ENCODE data around the gene DSP. TPM values are rescaled to one million over a fixed set of nuclear protein-coding genes. Genes with fewer than 3 reads are reported as not detected.

DSP gene
- total RNA-seq, 4 donors from 2014 or later, result 1.9 to 4.2 (median 2.5) TPM

DNA sequence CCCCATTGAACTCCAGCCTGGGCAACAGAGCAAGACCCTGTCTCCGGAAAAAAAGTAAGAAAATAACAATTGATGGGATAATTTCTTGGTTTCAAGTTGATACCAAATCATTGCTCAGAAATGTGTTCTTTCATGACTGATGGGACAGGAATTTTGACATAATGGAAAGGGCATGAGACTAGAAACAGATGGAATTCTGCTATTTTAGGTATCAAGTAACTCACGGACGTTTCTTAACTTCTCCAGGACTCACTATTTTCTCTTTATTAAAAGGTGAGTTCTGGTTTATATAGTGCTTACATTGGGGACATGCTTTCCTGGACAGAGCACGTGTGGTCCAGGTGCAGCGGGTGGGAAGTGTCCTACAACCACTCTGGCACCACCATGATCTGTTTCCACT lies 6.0 kb upstream of the DSP start:
- TF ChIP-seq, protein P1, sequence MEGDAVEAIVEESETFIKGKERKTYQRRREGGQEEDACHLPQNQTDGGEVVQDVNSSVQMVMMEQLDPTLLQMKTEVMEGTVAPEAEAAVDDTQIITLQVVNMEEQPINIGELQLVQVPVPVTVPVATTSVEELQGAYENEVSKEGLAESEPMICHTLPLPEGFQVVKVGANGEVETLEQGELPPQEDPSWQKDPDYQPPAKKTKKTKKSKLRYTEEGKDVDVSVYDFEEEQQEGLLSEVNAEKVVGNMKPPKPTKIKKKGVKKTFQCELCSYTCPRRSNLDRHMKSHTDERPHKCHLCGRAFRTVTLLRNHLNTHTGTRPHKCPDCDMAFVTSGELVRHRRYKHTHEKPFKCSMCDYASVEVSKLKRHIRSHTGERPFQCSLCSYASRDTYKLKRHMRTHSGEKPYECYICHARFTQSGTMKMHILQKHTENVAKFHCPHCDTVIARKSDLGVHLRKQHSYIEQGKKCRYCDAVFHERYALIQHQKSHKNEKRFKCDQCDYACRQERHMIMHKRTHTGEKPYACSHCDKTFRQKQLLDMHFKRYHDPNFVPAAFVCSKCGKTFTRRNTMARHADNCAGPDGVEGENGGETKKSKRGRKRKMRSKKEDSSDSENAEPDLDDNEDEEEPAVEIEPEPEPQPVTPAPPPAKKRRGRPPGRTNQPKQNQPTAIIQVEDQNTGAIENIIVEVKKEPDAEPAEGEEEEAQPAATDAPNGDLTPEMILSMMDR (IDR thresholded peaks at IDR 0.05; ENCODE audit: low read depth), result no peak

DNA sequence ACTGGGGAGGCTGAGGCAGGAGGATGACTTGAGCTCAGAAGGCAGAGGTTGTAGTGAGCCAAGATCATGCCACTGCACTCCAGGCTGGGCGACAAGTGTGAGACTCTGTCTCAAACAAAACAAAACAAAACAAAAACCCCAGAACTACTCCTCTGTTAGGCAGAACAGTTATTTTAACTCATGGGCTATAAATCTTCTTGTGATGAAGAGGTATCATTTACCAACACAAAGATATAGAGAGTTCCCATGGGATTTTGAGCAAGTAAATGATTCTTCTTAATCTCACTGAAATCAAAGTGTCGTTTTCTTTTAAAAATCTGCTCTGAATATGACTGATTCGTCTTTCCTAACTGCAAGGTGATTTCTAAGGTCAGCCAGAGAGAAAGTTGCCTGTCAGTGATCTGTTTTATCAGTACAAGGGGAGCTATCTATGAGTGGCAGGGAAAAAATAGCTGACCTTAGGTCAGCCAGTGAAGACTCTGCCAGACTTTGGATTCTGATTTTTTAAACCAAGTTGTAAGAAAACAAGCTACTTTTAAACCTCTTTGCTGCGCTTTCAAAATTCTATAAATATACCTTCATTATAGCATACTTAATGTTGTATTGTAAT lies 3.8 kb upstream of the DSP start:
- TF ChIP-seq, protein P1 (IDR thresholded peaks at IDR 0.05; ENCODE audit: low read depth), result no peak

DNA sequence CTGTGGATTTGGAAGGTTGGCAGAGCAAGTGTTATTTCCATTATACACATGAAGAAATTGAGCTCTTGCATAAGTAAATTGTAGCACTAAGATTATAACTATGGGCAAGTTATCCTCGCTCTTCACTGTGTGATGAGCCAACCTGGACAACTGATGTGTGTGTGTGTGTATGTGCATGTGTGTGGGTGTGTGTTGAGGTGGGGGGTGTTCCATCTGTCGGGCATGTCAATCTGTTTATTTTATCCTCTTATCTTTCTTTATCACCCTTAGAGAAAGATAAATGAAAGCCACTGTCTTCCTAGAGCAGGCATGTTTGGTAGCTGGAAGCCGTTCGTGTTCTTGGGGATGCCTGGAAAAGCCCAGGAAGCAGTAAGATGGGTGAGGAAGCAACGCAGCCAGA lies 3.0 kb upstream of the DSP start:
- TF ChIP-seq, protein P1 (IDR thresholded peaks at IDR 0.05; ENCODE audit: low read depth), result no peak

DNA sequence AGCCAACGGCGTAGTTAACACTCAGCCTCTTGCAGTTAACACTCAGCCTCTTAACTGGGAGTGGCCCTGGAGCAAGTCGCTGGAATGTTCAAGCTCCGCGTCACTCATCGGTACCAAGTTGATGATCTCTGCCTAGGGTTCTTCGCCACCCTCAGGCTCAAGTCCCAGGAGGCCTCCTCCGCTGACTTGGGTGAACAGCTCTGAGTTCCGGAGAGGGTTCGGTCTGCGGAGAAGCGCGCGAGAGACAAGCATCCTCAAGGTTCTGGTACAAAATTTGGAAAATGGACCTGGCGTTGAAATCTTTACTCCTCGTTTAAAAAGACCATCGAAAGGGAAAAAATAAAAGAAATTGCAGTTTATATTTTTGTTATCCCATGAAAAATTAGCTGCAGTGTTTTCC lies 876 bp upstream of the DSP start:
- TF ChIP-seq, protein P1 (IDR thresholded peaks at IDR 0.05; ENCODE audit: low read depth), result no peak

DNA sequence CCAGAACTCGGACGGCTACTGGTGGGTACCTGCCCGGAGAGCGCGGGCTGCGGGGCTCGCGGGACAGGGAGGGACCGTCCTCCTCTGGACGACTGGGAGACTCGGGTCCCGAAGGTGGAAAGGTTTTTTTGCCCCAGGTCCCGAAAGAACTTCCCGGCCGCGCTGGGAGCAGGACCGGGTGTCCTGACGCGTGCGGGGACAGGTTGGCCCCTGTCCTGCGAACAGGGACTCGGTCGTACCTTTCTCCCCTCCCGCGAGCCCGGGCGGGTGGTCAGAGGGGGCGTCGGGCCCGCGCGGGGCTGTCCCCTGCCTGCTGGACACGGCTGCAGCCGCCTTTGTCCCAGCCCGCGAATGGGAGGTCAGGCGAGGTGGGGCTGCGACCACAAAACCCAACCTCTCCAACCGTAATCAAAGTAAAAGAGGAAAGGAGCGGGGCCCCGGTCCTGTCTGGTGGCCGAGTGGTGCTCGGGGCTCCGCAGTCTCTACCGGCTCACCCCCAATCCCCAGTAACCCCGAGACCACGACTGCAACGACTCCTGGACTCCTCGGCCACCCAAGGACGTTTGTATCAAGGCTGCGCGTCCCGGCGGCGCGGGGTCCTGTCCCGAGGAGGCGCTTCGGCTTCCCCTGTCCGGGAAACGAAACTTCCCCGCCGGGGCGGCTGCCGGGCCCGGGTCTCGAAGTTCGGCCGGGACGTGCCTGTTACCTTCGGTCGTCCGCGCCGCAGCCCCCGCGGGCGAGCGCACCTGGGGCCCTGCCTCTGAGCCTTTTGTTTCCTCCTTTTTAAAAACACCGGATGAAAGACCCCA lies 798 bp downstream of the DSP start:
- TF ChIP-seq, protein P1 (IDR thresholded peaks at IDR 0.05; ENCODE audit: low read depth), result no peak

DNA sequence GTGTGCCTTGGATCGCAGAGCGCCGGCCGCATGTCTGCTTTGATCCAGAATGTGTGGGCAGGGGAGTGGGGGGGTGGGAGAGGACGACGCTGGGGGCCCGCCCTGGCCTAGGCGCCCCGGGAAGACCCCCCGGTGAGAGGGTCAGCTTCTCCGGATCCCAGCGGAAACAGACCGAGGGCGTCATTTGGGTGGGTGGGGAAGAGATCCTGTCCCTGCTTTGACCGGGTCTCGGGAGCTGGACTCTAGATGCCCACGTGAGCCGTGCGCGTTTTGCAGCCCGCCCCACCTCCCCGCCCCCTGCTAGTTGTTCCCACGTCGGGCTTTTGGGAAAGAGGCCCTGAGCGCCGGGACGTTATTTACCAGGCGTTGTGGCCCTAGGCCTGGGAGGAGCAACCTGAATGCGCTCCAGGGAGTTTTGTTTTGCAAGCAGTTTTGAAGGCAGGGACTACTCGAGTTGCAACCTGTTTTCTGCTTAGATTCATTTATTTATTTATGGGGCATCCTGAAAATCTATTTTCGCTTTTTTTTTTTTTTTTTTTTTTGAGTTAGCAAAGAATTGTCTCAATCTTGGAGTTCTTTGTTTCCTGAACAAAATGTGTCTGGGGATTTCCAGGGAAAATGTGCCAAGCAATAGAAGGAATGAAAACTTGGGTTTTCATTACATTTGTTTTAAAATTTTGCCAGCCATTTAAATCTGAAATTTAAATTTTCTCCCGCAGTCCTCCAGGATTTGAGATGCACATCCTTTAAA lies 1.6 kb downstream of the DSP start:
- TF ChIP-seq, protein P1 (IDR thresholded peaks at IDR 0.05; ENCODE audit: low read depth), result no peak

All from subcutaneous adipose tissue (tissue), 4 donors.